H9 (cell line): Measurements from ENCODE around the gene F8. TPM values are rescaled to one million over a fixed set of nuclear protein-coding genes. Genes with fewer than 3 reads are reported as not detected.

ENCODE experiments used
- DNase-seq: peaks from one replicate; pipeline ENCODE4 v3.0.0-alpha.2; 2017
- H2AFZ ChIP-seq: one replicate; pipeline ENCODE4 v1.6.1; 2013; ENCODE audit warnings: mild to moderate bottlenecking, low read length, control low read depth, moderate library complexity
- H2AK5ac ChIP-seq: 2 replicates; pipeline ENCODE4 v1.6.1; 2013; ENCODE audit warnings: low read length, control low read depth, mixed read lengths; ENCODE audit not compliant: insufficient read length
- H2BK120ac ChIP-seq: one replicate; pipeline ENCODE4 v1.6.1; 2013; ENCODE audit warnings: low read depth, mild to moderate bottlenecking, low read length, control low read depth, inconsistent platforms; ENCODE audit not compliant: poor library complexity, severe bottlenecking
- H2BK12ac ChIP-seq: 2 replicates; pipeline ENCODE4 v1.6.1; 2013; ENCODE audit warnings: low read length, control low read depth, mixed read lengths, low read depth; ENCODE audit not compliant: insufficient read length
- H2BK15ac ChIP-seq: 2 replicates; pipeline ENCODE4 v1.6.1; 2013; ENCODE audit warnings: low read depth, low read length, control low read depth
- H2BK20ac ChIP-seq: one replicate; pipeline ENCODE4 v1.6.1; 2013; ENCODE audit warnings: low read depth, mild to moderate bottlenecking, low read length, control low read depth, inconsistent platforms; ENCODE audit not compliant: poor library complexity, severe bottlenecking
- H2BK5ac ChIP-seq: 2 replicates; pipeline ENCODE4 v1.6.1; 2013; ENCODE audit warnings: low read length, control low read depth, mixed read lengths; ENCODE audit not compliant: insufficient read length
- H3K14ac ChIP-seq: 2 replicates; pipeline ENCODE4 v1.6.1; 2013; ENCODE audit warnings: low read length, control low read depth; ENCODE audit not compliant: insufficient read depth
- H3K18ac ChIP-seq: 2 replicates; pipeline ENCODE4 v1.6.1; 2013; ENCODE audit warnings: low read depth, mild to moderate bottlenecking, mixed read lengths, low read length, control low read depth; ENCODE audit not compliant: insufficient read length
- H3K23ac ChIP-seq: 2 replicates; pipeline ENCODE4 v1.6.1; 2013; ENCODE audit warnings: low read length, control low read depth, mixed read lengths, low read depth; ENCODE audit not compliant: insufficient read length
- H3K23me2 ChIP-seq: 2 replicates; pipeline ENCODE4 v1.6.1; 2013; ENCODE audit warnings: low read depth, mild to moderate bottlenecking, mixed read lengths, low read length, control low read depth; ENCODE audit not compliant: insufficient read length, poor library complexity, severe bottlenecking
- H3K27ac ChIP-seq: 2 replicates; pipeline ENCODE4 v1.5.1; 2013; ENCODE audit warnings: low read length, control low read depth, mixed read lengths, low read depth; ENCODE audit not compliant: insufficient read length
- H3K27me3 ChIP-seq: 2 replicates; pipeline ENCODE4 v1.6.1; 2013; ENCODE audit warnings: low read length, control low read depth, inconsistent platforms; ENCODE audit not compliant: insufficient read depth
- H3K4ac ChIP-seq: 2 replicates; pipeline ENCODE4 v1.6.1; 2013; ENCODE audit warnings: low read depth, mild to moderate bottlenecking, control low read depth, inconsistent platforms, low read length, moderate library complexity
- H3K4me1 ChIP-seq: 2 replicates; pipeline ENCODE4 v1.6.1; 2013; ENCODE audit warnings: low read length, control low read depth, inconsistent platforms; ENCODE audit not compliant: insufficient read depth
- H3K4me2 ChIP-seq: 2 replicates; pipeline ENCODE4 v1.6.1; 2013; ENCODE audit warnings: low read length, control low read depth, mixed read lengths; ENCODE audit not compliant: insufficient read length, insufficient read depth
- H3K56ac ChIP-seq: 2 replicates; pipeline ENCODE4 v1.6.1; 2013; ENCODE audit warnings: low read depth, mild to moderate bottlenecking, mixed read lengths, low read length, control low read depth; ENCODE audit not compliant: insufficient read length
- H3K79me1 ChIP-seq: 2 replicates; pipeline ENCODE4 v1.6.1; 2013; ENCODE audit warnings: low read depth, mild to moderate bottlenecking, moderate library complexity, low read length, control low read depth, inconsistent platforms; ENCODE audit not compliant: insufficient read depth, poor library complexity, severe bottlenecking
- H3K79me2 ChIP-seq: 2 replicates; pipeline ENCODE4 v1.6.1; 2013; ENCODE audit warnings: low read length, control low read depth, inconsistent platforms; ENCODE audit not compliant: insufficient read depth
- H3K9ac ChIP-seq: 2 replicates; pipeline ENCODE4 v1.6.1; 2013; ENCODE audit warnings: low read length, control low read depth, mixed read lengths; ENCODE audit not compliant: insufficient read length; ENCODE audit errors: extremely low read depth
- H3K9me3 ChIP-seq: one replicate; pipeline ENCODE4 v1.6.1; 2013; ENCODE audit warnings: low read depth, low read length, inconsistent platforms; ENCODE audit not compliant: control insufficient read depth
- H3T11ph ChIP-seq: one replicate; pipeline ENCODE4 v1.6.1; 2013; ENCODE audit warnings: mild to moderate bottlenecking, low read length, control low read depth, inconsistent platforms
- H4K20me1 ChIP-seq: one replicate; pipeline ENCODE4 v1.6.1; 2013; ENCODE audit not compliant: control insufficient read depth, insufficient read length, insufficient read depth
- H4K5ac ChIP-seq: 2 replicates; pipeline ENCODE4 v1.6.1; 2013; ENCODE audit warnings: low read depth, mild to moderate bottlenecking, mixed read lengths, low read length, control low read depth; ENCODE audit not compliant: insufficient read length
- H4K8ac ChIP-seq: replicated peaks from 2 replicates; pipeline ENCODE4 v1.6.1; 2013; ENCODE audit warnings: low read length, control low read depth, mixed read lengths, low read depth; ENCODE audit not compliant: insufficient read length
- H4K91ac ChIP-seq: 2 replicates; pipeline ENCODE4 v1.6.1; 2013; ENCODE audit warnings: low read depth, mild to moderate bottlenecking, moderate library complexity, mixed read lengths, low read length, control low read depth; ENCODE audit not compliant: insufficient read length
- H3K27ac Mint-ChIP-seq, 3 experiments: 2 replicates in 2 of 3; 3 replicates in 1 of 3; pipeline ENCODE4 v1.8.0; 2020 to 2021; ENCODE audit warnings: mixed read lengths in 3 of 3, mild to moderate bottlenecking in 1 of 3, moderate library complexity in 1 of 3
- H3K27me3 Mint-ChIP-seq: 2 replicates; pipeline ENCODE4 v1.8.0; 2021; ENCODE audit warnings: low read depth, mild to moderate bottlenecking, moderate library complexity, mixed read lengths
- H3K36me3 Mint-ChIP-seq, 3 experiments: 2 replicates in 2 of 3; 3 replicates in 1 of 3; pipeline ENCODE4 v1.8.0; 2020 to 2021; ENCODE audit warnings: low read depth in 3 of 3, mixed read lengths in 3 of 3; ENCODE audit not compliant: insufficient read depth in 1 of 3
- H3K4me1 Mint-ChIP-seq, 2 experiments: 2 replicates each; pipeline ENCODE4 v1.8.0; 2020; ENCODE audit warnings: mixed read lengths in 2 of 2
- H3K4me3 Mint-ChIP-seq, 2 experiments: 2 replicates in 1 of 2; 3 replicates in 1 of 2; pipeline ENCODE4 v1.8.0; 2020 to 2021; ENCODE audit warnings: mild to moderate bottlenecking in 2 of 2, mixed read lengths in 2 of 2, moderate library complexity in 1 of 2
- H3K9me3 Mint-ChIP-seq, 2 experiments: 2 replicates in 1 of 2; 3 replicates in 1 of 2; pipeline ENCODE4 v1.8.0; 2020; ENCODE audit warnings: mild to moderate bottlenecking in 2 of 2, mixed read lengths in 2 of 2, moderate library complexity in 1 of 2
- WGBS: extraction: QIAGEN DNeasy Blood & Tissue Kit; methylation state at CpG from one replicate; pipeline ENCODE4 v1.1.7; 2013; ENCODE audit warnings: missing lambda C conversion rate, low lambda C conversion rate, mixed read lengths; ENCODE audit not compliant: insufficient read length; ENCODE audit errors: extremely low coverage; 5-methylcytosine and 5-hydroxymethylcytosine counted together
- total RNA-seq: library from RNA; stranded (reverse); gene quantifications from 2 replicates; pipeline ENCODE4 v1.2.1, GENCODE V29; 2021
- TF ChIP-seq, protein P1 (sequence below): fragments of 200-600 bp; sonication (generic); conservative IDR thresholded peaks from 3 replicates; pipeline ENCODE4 v1.8.0; 2021; ENCODE audit warnings: antibody characterized with exemption, mild to moderate bottlenecking

Gene F8
- total RNA-seq, 1 experiment from 2014 or later: 3.1 TPM

DNA sequence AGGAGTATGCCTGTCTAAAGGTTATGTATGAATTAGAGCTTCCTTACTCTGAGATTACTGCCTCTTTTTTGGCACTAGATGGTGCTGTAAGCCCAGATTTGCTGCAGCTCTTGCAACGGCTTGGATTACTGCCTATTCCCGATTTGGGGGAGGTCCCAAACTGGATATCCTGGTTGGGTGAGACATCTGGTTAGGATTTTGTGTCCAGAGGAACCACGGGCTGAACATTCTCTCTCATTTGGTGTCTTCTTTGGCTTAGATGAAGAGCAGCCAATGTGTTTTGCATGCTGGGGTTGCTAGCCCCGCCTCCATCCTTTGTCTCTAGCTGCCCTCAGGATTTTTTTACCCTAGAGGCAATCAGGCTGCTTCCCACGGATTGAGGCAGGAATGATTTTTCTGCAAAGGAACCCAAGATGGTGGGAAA lies 104.5 kb downstream of the F8 start:
- H3K79me2 ChIP-seq: no peaks in the 10 kb centered on the region
- Mint-ChIP-seq H3K4me3 (peak overlapping the region; percentile 39 to 42; a peak in 4 of 5 replicates), H3K36me3 (peaks cover 6 to 14% (median 7%) of the 10 kb centered on the region in 3 experiments), H3K27ac (peak overlapping the region in 1 of 3 experiments; percentile 22; a peak in 1 of 7 replicates), H3K27me3 (peaks cover 2% of the 10 kb centered on the region), H3K9me3 (peaks cover 68 to 78% of the 10 kb centered on the region in 2 experiments), H3K4me1 (peaks cover 3 to 5% of the 10 kb centered on the region in 2 experiments; a peak in 2 of 4 replicates)
- no peak overlapping the region for H3K23ac ChIP-seq
- H3K23me2 ChIP-seq: no peaks in the 10 kb centered on the region
- H3K27me3 ChIP-seq: no peaks in the 10 kb centered on the region
- H4K91ac ChIP-seq: no peak overlapping the region
- H3K9me3 ChIP-seq: peaks cover 16% of the 10 kb centered on the region
- H3K4me2 ChIP-seq: peak overlapping the region; percentile 38
- H4K8ac ChIP-seq: no peak overlapping the region
- H3K56ac ChIP-seq: no peak overlapping the region
- no peaks in the 10 kb centered on the region for H3K79me1 ChIP-seq
- no peaks in the 10 kb centered on the region for H4K20me1 ChIP-seq
- H2AK5ac ChIP-seq: no peak overlapping the region
- H3K4me1 ChIP-seq: no peaks in the 10 kb centered on the region
- H3K14ac ChIP-seq: no peak overlapping the region
- H2AFZ ChIP-seq: peak overlapping the region; percentile 90
- no peak overlapping the region for H2BK20ac ChIP-seq
- no peak overlapping the region for H3K9ac ChIP-seq
- H2BK120ac ChIP-seq: no peak overlapping the region
- H2BK15ac ChIP-seq: no peak overlapping the region
- H4K5ac ChIP-seq: no peak overlapping the region
- H3K27ac ChIP-seq: no peak overlapping the region
- no peak overlapping the region for H2BK12ac ChIP-seq
- no CpG with 5 or more reads among the region's 5 CpGs for WGBS
- H2BK5ac ChIP-seq: no peak overlapping the region
- no peak overlapping the region for H3K18ac ChIP-seq
- H3T11ph ChIP-seq: no peak overlapping the region
- TF ChIP-seq, protein P1, sequence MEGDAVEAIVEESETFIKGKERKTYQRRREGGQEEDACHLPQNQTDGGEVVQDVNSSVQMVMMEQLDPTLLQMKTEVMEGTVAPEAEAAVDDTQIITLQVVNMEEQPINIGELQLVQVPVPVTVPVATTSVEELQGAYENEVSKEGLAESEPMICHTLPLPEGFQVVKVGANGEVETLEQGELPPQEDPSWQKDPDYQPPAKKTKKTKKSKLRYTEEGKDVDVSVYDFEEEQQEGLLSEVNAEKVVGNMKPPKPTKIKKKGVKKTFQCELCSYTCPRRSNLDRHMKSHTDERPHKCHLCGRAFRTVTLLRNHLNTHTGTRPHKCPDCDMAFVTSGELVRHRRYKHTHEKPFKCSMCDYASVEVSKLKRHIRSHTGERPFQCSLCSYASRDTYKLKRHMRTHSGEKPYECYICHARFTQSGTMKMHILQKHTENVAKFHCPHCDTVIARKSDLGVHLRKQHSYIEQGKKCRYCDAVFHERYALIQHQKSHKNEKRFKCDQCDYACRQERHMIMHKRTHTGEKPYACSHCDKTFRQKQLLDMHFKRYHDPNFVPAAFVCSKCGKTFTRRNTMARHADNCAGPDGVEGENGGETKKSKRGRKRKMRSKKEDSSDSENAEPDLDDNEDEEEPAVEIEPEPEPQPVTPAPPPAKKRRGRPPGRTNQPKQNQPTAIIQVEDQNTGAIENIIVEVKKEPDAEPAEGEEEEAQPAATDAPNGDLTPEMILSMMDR: peak; percentile 73
- peak; percentile 66 for DNase-seq
- no peak overlapping the region for H3K4ac ChIP-seq
